Activated CD8-positive, alpha-beta memory T cell treated with anti-CD3 and anti-CD28 coated beads, Interleukin-2, amount 10 ng/mL, durations not matched to agents 7 days and 5 days (primary cell): ENCODE measurements around the gene C12orf54. TPM values are rescaled to one million over a fixed set of nuclear protein-coding genes. Genes with fewer than 3 reads are reported as not detected.

ENCODE experiments used
- ATAC-seq: fragments of 150-1000 bp; cut with Tn5 transposase; one replicate; pipeline ENCODE4 v1.10.0; 2021; ENCODE audit warnings: moderate library complexity
- CTCF ChIA-PET: fragments of 350-600 bp; sonication (Branson Sonifier 250); formaldehyde crosslinking; loops from one replicate; lab custom pipeline; 2021; ENCODE audit warnings: antibody characterized with exemption; lab: Charles Lee
- DNase-seq: peaks from one replicate; pipeline ENCODE4 v3.0.0-alpha.2; 2020
- H3K27ac Mint-ChIP-seq: one replicate; pipeline ENCODE4 v1.8.0; 2021; ENCODE audit warnings: mild to moderate bottlenecking, mixed read lengths
- H3K27me3 Mint-ChIP-seq: one replicate; pipeline ENCODE4 v1.8.0; 2021; ENCODE audit warnings: mixed read lengths
- H3K36me3 Mint-ChIP-seq: one replicate; pipeline ENCODE4 v1.8.0; 2021; ENCODE audit warnings: mild to moderate bottlenecking, mixed read lengths
- H3K4me1 Mint-ChIP-seq: one replicate; pipeline ENCODE4 v1.8.0; 2021; ENCODE audit warnings: mixed read lengths
- H3K4me3 Mint-ChIP-seq: one replicate; pipeline ENCODE4 v1.8.0; 2021; ENCODE audit warnings: mild to moderate bottlenecking, moderate library complexity, mixed read lengths
- H3K9me3 Mint-ChIP-seq: one replicate; pipeline ENCODE4 v1.8.0; 2022; ENCODE audit warnings: low read depth, mixed read lengths
- total RNA-seq, 2 experiments: library from RNA; stranded (reverse); gene quantifications; one replicate each; pipeline ENCODE4 v1.2.3, GENCODE V29; 2021

The C12orf54 gene
- total RNA-seq, 2 experiments from 2014 or later, result not detected

DNA sequence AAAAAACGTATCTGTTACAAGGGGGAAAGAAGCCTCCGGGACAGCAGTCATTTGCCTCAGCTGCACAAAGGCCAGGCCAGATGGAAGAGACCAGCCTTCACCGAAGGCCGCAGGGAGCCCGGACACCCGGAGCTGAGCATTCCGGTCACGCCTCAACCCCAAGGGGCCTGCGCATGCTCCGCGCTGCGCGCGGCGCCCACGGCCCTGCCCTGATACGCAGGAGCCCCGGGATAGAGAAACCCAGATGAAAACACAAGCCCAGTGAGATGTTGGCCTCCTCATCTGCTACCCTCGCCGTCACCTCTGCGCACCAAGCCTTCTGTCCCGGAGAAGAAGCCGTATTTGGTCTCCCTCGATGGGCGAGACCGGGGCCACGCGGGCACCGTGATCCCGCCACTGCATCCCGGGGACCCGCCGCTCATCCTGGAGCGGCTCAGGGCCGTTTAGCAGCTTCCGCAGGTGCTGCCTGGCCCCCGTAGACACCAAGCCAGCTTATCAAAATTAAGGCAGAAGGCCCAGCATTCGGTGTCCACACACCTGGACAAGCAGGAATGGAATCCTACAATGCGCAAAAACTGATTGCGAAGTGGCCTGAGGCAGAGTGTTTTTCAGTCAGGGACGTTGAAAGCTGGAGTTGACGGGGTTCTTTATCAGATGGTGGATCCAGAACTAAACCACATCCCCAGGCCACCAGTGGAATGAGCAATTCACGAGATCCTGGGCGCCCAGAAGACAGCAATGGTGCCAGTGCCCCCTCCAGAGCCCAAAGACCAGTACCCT, 45.8 kb downstream of the C12orf54 start:
- Mint-ChIP-seq H3K9me3 (no peaks in the 10 kb centered on the region), H3K27ac (no peak overlapping the region), H3K4me1 (peaks cover 2% of the 10 kb centered on the region), H3K36me3 (no peaks in the 10 kb centered on the region), H3K27me3 (no peaks in the 10 kb centered on the region), H3K4me3 (no peak overlapping the region)
- ATAC-seq, result no peak
- no peak for DNase-seq
- CTCF ChIA-PET, result interaction anchor here (1.1 kb wide), 1 partner anchor 14 kb away, joined by 3 read pairs; no protein-coding TSS in a partner anchor

DNA sequence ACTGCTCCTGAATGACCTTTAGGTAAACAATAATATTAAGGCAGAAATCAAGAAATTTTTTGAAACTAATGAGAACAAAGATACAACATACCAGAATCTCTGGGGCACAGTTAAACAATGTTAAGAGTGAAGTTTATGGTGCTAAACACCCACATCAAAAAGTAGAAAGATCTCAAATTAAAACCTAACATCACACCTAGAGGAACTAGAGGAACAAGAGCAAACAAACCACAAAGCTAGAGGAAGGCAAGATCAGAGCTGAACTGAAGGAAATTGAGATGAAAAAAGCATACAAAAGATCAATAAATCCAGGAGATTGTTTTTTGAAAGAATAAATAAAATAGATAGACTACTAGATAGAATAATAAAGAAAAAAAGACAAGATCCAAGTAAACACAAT, 50.3 kb downstream of the C12orf54 start:
- CTCF ChIA-PET, result no interaction called here
- Mint-ChIP-seq H3K4me3 (no peak overlapping the region), H3K4me1 (peaks cover 2% of the 10 kb centered on the region), H3K27ac (no peak overlapping the region), H3K9me3 (no peaks in the 10 kb centered on the region), H3K36me3 (no peaks in the 10 kb centered on the region), H3K27me3 (peaks cover 2% of the 10 kb centered on the region)
- ATAC-seq (no peak), DNase-seq (no peak)

DNA sequence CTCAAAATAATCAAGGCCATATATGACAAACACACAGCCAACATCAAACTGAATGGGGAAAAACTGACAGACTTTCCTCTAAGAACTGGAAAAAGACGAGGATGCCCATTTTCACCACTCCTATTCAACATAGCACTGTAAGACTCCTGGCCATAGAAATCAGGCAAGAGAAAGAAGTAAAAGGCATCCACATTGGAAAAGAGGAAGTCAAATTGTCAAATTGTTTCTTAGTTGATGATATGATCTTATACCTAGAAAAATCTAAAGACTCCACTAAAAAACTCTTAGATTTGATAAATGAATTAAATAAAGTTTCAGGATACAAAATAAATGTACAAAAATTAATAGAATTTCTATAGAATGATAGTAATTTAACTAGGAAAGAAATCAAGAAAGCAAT, 54.3 kb downstream of the C12orf54 start:
- ATAC-seq, result no peak
- H3K27ac Mint-ChIP-seq, result no peak overlapping the region

DNA sequence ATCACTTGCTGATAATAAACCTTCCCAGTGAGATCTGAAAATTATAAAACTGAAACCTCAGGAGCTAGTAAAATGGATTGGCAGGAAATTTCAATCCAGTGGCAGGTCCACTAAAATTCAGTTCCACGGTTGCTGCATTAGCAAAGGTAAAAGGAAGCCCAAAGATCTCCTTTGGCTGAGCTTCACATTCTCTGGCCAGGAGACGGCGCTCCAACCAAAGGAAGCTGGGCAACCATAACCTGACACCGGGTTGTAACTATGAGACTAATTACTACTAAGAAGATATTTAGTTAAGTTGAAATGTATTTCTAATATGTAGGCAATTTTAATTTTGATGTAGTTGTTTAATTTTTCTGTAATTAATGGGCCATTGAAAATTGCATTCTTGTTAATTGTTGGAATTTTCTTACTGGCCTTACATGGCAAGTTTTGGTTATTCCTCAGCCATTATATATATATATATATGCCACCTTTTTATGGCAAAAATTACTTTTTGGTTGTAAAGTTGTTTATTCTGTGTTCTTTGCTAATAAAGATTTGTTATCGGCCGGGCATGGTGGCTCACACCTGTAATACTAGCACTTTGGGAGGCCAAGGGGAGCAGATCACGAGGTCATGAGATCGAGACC, 60.1 kb downstream of the C12orf54 start:
- DNase-seq (peak; percentile 60), ATAC-seq (no peak)

More for the DNA sequence above, 54.3 kb downstream of the C12orf54 start:
- no peaks in the 10 kb centered on the region for H3K36me3 Mint-ChIP-seq
- peaks cover 7% of the 10 kb centered on the region for H3K4me1 Mint-ChIP-seq
- H3K9me3 Mint-ChIP-seq, result no peaks in the 10 kb centered on the region
- peaks cover 2% of the 10 kb centered on the region for H3K27me3 Mint-ChIP-seq
- CTCF ChIA-PET, result interaction anchor here (0.8 kb wide), 1 partner anchor 81 kb away, joined by 3 read pairs; no protein-coding TSS in a partner anchor
- no peak for DNase-seq
- no peak overlapping the region for H3K4me3 Mint-ChIP-seq

DNA sequence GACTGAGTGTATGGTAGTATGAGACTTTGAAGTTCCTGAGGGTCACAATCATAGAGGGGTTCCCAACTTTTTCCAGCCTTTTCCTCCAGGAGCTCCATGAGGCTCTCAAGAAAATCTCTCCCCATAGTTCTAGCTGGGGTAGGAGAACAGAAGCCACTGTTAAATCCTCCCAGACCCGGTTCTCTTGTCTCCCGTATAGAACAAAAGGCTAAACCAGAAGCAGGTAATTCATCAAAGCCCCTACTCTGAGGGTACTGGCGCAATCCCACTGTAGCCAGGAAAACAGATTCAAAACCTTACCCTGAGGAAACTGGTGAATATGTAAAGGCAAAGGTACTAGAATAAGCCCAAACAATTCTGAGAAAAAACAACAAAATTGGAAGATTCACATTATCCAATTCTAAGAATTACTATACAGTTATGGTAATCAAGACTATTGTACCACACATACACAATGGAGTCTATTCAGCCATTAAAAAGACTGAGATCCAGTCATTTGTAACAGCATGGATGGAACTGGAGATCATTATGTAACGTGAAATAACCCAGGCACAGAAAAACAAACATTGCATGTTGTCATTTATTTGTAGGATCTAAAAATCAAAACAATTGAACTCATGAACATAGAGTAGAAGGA, 63.7 kb downstream of the C12orf54 start:
- Mint-ChIP-seq H3K4me1 (no peaks in the 10 kb centered on the region), H3K9me3 (no peaks in the 10 kb centered on the region), H3K27me3 (peaks cover 34% of the 10 kb centered on the region), H3K4me3 (no peak overlapping the region), H3K36me3 (no peaks in the 10 kb centered on the region), H3K27ac (no peak overlapping the region)
- CTCF ChIA-PET, result interaction anchor here (7.0 kb wide), 1 partner anchor 72 kb away, joined by 81 read pairs; no protein-coding TSS in a partner anchor
- ATAC-seq (no peak), DNase-seq (no peak)

More for the DNA sequence above, 60.1 kb downstream of the C12orf54 start:
- H3K36me3 Mint-ChIP-seq, result no peaks in the 10 kb centered on the region
- peaks cover 12% of the 10 kb centered on the region for H3K27me3 Mint-ChIP-seq
- CTCF ChIA-PET, result interaction anchor here (0.6 to 7.0 kb wide), 9 partner anchors 12 to 254 kb away, joined by 3 to 81 read pairs (median 3); no protein-coding TSS in a partner anchor
- H3K27ac Mint-ChIP-seq, result no peak overlapping the region
- no peaks in the 10 kb centered on the region for H3K9me3 Mint-ChIP-seq
- peaks cover 5% of the 10 kb centered on the region for H3K4me1 Mint-ChIP-seq
- no peak overlapping the region for H3K4me3 Mint-ChIP-seq

Other genes starting within 250 kb of the C12orf54 start
- 10 to 100 TPM; 12.6 to 16.2 TPM for gene ZNF641, start 131.6 kb upstream of the C12orf54 start, total RNA-seq
- gene ANP32D, start 9.9 kb upstream of the C12orf54 start, total RNA-seq, result not detected
- not detected for gene OR8S1, start 43.1 kb downstream of the C12orf54 start, total RNA-seq
- not detected for gene LALBA, start 87.5 kb downstream of the C12orf54 start, total RNA-seq
- 10 to 100 TPM; 56.6 to 57.7 TPM for gene KANSL2, start 199.7 kb downstream of the C12orf54 start, total RNA-seq
- 10 to 100 TPM; 51.4 to 66.8 TPM for gene CCNT1, start 234.2 kb downstream of the C12orf54 start, total RNA-seq